ENCODE data around the gene FILIP1. TPM values are rescaled to one million over a fixed set of nuclear protein-coding genes. Genes with fewer than 3 reads are reported as not detected.

The FILIP1 gene
- total RNA-seq, 4 donors from 2014 or later = 57.5 to 123 (median 93.8) TPM

DNA sequence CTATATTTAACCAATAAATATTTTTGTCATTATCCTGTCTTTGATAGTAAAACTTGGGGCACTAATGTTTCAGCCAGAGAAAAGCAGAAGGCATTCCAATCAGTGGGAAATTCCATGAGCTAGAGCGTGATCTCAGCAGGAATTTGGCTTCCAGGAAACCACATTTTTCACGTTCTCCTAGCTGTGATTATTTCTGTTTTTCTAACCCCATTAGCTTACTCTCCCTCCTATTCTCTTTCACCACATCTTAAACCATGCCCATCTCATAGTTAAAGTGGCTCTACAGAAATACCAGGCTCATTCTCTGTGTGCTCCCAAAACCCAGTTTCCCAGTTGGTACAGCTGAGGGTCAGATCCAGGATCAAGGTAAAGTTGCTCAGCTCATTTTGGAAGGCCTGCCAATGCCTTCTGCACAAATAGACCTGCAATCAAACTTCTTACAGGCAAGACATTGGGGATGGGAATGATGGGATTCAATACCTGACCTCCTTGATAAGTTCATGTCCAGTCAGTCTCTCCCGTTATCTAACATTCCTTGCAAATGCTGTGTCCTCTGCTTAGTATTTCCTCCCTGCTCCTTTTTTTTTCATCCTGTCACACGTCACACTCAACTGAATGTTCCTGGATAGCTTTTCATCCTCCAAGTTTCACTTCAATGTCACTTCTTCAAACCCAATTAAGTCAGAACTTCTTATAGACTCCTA is 175.9 kb downstream of the FILIP1 start:
- intact Hi-C loops (cut with DNase I; ENCODE audit: low total_unique reads) (no loop called here), in situ Hi-C loops (cut with MboI; ENCODE audit: low sequenced_read_pairs in 4 of 4) (no loop called here)
- H3K27me3 ChIP-seq = no peaks in the 10 kb centered on the region
- peak overlapping the region in 3 of 4 donors; percentile 17 to 44 (median 17) for H3K27ac ChIP-seq
- no peak for ATAC-seq
- no peaks in the 10 kb centered on the region for H3K9me3 ChIP-seq
- H3K36me3 ChIP-seq = peaks cover 0 to 23% of the 10 kb centered on the region in 2 donors
- H3K4me3 ChIP-seq = no peak overlapping the region
- TF ChIP-seq, protein P1, sequence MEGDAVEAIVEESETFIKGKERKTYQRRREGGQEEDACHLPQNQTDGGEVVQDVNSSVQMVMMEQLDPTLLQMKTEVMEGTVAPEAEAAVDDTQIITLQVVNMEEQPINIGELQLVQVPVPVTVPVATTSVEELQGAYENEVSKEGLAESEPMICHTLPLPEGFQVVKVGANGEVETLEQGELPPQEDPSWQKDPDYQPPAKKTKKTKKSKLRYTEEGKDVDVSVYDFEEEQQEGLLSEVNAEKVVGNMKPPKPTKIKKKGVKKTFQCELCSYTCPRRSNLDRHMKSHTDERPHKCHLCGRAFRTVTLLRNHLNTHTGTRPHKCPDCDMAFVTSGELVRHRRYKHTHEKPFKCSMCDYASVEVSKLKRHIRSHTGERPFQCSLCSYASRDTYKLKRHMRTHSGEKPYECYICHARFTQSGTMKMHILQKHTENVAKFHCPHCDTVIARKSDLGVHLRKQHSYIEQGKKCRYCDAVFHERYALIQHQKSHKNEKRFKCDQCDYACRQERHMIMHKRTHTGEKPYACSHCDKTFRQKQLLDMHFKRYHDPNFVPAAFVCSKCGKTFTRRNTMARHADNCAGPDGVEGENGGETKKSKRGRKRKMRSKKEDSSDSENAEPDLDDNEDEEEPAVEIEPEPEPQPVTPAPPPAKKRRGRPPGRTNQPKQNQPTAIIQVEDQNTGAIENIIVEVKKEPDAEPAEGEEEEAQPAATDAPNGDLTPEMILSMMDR (IDR thresholded peaks at IDR 0.05 in 4 of 5, conservative IDR thresholded peaks at IDR 0.05 in 1 of 5) = no peak
- no peak for TF ChIP-seq POLR2A (IDR thresholded peaks at IDR 0.05)
- peaks cover 0 to 4% of the 10 kb centered on the region in 2 donors for H3K4me1 ChIP-seq
- DNase-seq = no peak

DNA sequence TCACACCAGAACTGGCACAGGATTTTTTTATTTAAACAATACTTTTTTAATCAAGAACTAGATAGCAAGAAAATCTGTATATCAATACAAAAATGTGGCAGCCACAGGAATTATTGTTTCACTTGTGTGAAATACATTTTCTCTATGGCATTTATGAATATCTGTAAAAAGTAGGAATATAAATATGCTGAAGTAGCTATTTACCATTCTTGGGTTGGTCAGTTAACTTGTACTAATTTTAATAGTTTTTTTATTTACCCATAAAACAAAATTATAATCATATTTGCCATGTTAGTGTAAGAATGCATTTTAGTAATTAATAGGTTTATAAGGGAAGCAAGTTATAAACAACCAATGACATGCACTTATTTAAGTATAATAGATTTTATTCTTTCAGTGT is 177.6 kb downstream of the FILIP1 start:
- Histone ChIP-seq H3K27me3 (no peaks in the 10 kb centered on the region), H3K4me3 (no peak overlapping the region), H3K4me1 (peaks cover 0 to 4% of the 10 kb centered on the region in 2 donors), H3K9me3 (no peaks in the 10 kb centered on the region), H3K36me3 (peaks cover 0 to 36% of the 10 kb centered on the region in 2 donors), H3K27ac (no peak overlapping the region)
- in situ Hi-C loops (cut with MboI; ENCODE audit: low sequenced_read_pairs in 4 of 4) (no loop called here), intact Hi-C loops (cut with DNase I; ENCODE audit: low total_unique reads) (no loop called here)
- DNase-seq (no peak), ATAC-seq (no peak)
- TF ChIP-seq POLR2A (IDR thresholded peaks at IDR 0.05) = no peak
- TF ChIP-seq, protein P1 (IDR thresholded peaks at IDR 0.05 in 4 of 5, conservative IDR thresholded peaks at IDR 0.05 in 1 of 5) = no peak

DNA sequence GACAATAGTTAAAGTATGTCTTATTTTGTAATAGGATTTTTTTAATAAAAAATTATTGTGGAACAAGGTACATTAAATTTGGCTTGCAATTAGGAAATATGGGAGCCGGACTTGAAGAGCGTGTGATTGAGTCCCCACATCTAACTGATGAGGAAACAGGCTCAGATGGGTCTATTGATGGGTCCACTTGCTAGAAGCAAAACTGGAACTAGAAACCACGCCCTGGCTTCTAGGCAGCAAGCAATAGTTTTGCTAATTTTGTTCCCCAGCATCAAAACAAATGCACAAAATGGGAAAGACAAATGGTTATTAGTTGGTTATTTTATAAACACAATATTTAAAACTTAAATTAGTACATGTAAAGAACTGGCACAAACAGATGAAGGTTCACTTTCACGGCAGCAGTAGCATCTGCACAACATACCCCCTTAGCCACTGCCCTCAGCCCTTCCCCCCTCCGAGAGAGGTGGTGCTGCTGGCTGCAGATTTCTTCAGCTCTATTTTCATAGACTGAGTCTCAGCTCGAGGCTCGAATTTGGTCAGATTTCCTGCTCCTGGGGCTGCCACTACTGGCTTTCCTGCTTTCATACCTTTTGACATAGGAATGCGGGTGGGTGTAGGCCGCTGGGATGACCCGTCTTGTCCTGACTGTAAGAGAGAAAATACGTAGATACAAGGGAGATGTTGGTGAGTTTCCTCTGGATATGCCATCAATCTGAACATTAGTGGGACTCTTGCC is 185.2 kb downstream of the FILIP1 start:
- Histone ChIP-seq H3K36me3 (peaks cover 0 to 21% of the 10 kb centered on the region in 2 donors), H3K27ac (no peak overlapping the region), H3K9me3 (no peaks in the 10 kb centered on the region), H3K4me1 (no peaks in the 10 kb centered on the region), H3K4me3 (no peak overlapping the region), H3K27me3 (no peaks in the 10 kb centered on the region)
- no peak for TF ChIP-seq POLR2A (IDR thresholded peaks at IDR 0.05)
- TF ChIP-seq, protein P1 (IDR thresholded peaks at IDR 0.05 in 4 of 5, conservative IDR thresholded peaks at IDR 0.05 in 1 of 5) = no peak
- no peak for DNase-seq
- in situ Hi-C loops (cut with MboI; ENCODE audit: low sequenced_read_pairs in 4 of 4) = no loop called here
- ATAC-seq = no peak
- intact Hi-C loops (cut with DNase I; ENCODE audit: low total_unique reads) = no loop called here

DNA sequence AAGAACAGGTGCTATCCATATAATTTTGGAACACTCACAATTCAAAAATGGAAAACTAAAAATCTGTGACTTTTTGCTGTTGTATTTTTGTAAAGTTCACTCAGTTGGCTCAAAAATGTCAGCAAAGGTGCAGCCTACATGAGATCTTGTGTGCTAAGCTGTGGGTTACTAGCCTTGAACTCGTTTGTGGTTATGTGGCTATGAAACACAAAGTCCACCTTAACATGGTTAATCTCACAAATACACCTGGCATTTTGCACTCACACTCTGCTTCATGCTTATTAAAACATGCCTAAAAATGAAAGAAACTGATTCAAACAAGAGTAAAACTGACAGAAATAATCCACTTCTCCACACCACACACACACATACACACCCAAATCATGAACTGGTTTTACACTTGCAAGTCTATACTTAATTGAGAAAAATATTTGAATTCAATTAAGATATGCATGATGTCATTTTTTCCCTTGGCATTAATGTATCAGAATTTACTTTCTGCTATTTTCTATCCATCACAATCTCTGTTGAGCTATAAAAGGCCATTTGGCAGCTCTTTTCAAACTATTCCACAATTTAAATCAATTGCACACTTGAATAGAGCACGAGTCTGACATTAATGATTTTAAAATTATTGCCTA is 186.1 kb downstream of the FILIP1 start:
- Histone ChIP-seq H3K4me1 (no peaks in the 10 kb centered on the region), H3K36me3 (peaks cover 0 to 11% of the 10 kb centered on the region in 2 donors), H3K4me3 (no peak overlapping the region), H3K27me3 (no peaks in the 10 kb centered on the region), H3K9me3 (no peaks in the 10 kb centered on the region), H3K27ac (no peak overlapping the region)
- DNase-seq (no peak), ATAC-seq (no peak)
- intact Hi-C loops (cut with DNase I; ENCODE audit: low total_unique reads) = no loop called here
- TF ChIP-seq, protein P1 (IDR thresholded peaks at IDR 0.05 in 4 of 5, conservative IDR thresholded peaks at IDR 0.05 in 1 of 5) = no peak
- TF ChIP-seq POLR2A (IDR thresholded peaks at IDR 0.05) = no peak
- in situ Hi-C loops (cut with MboI; ENCODE audit: low sequenced_read_pairs in 4 of 4) = no loop called here
